GM12878 (cell line): Measurements from ENCODE around the gene PCDHA4. TPM values are rescaled to one million over a fixed set of nuclear protein-coding genes. Genes with fewer than 3 reads are reported as not detected.

Experiments
- ATAC-seq: fragments of 200-7000 bp; cut with Tn5 transposase; 3 replicates; pipeline ENCODE4 v1.9.1; 2020; ENCODE audit warnings: mild to moderate bottlenecking, moderate library complexity
- BruUV-seq: library from RNA; stranded (reverse); fragments of 400-500 nt; replicated peaks from 2 replicates; lab custom pipeline; 2021; lab: Mats Ljungman, UMichigan
- CTCF ChIA-PET: fragments of 300-600 bp; sonication (Branson Sonifier 250); formaldehyde crosslinking; extraction: SDS; loops from one replicate; lab custom pipeline; 2021; ENCODE audit warnings: inconsistent platforms; lab: Yijun Ruan, JAX
- POLR2A ChIA-PET: fragments of 350-600 bp; formaldehyde crosslinking; extraction: SDS; loops from one replicate; lab custom pipeline; 2021; ENCODE audit warnings: inconsistent platforms; lab: Charles Lee
- RAD21 ChIA-PET: fragments of 300-600 bp; sonication (Branson Sonifier 250); formaldehyde crosslinking; loops from one replicate; lab custom pipeline; 2023; ENCODE audit warnings: antibody characterized with exemption; ENCODE audit not compliant: unreplicated experiment; lab: Charles Lee
- SMC1A ChIA-PET: fragments of 300-600 bp; sonication (Branson Sonifier 250); formaldehyde crosslinking; loops from one replicate; lab custom pipeline; 2023; ENCODE audit not compliant: unreplicated experiment, uncharacterized antibody; lab: Charles Lee
- DNase-seq: peaks from one replicate; pipeline ENCODE4 v3.0.0-alpha.2; 2011; ENCODE audit warnings: low read depth, low spot score
- FAIRE-seq: peaks from 3 replicates; lab custom pipeline; 2011; peaks lifted over from hg19 to GRCh38; lab: Jason Lieb, UNC
- H2AFZ ChIP-seq: 2 replicates; pipeline ENCODE4 v1.6.0; 2011; ENCODE audit warnings: low read depth, low read length, control low read depth; ENCODE audit not compliant: control insufficient read depth
- H3K27ac ChIP-seq: 2 replicates; pipeline ENCODE4 v1.5.1; 2011; ENCODE audit warnings: control low read depth; ENCODE audit not compliant: control insufficient read depth, insufficient read depth
- H3K27me3 ChIP-seq, 2 experiments: replicated peaks in 1 of 2; 2 replicates each; pipeline versions ENCODE4 v1.6.0 to v1.6.1; 2011; ENCODE audit warnings: low read length in 1 of 2; ENCODE audit not compliant: control insufficient read depth in 2 of 2, insufficient read depth in 2 of 2
- H3K36me3 ChIP-seq, 2 experiments: 2 replicates each; pipeline ENCODE4 v1.5.1; 2011; ENCODE audit warnings: low read length in 1 of 2; ENCODE audit not compliant: control insufficient read depth in 2 of 2, insufficient read depth in 2 of 2
- H3K4me1 ChIP-seq: 2 replicates; pipeline ENCODE4 v1.6.1; 2011; ENCODE audit warnings: mild to moderate bottlenecking, low read length, moderate library complexity, mixed read lengths; ENCODE audit not compliant: control insufficient read depth, insufficient read depth
- H3K4me2 ChIP-seq: 2 replicates; pipeline ENCODE4 v1.6.0; 2011; ENCODE audit warnings: control low read depth; ENCODE audit not compliant: control insufficient read depth, insufficient read depth
- H3K4me3 ChIP-seq: fragments of 200-600 bp; sonication (generic); 2 replicates; pipeline ENCODE4 v1.5.1; 2016
- H3K79me2 ChIP-seq: 2 replicates; pipeline ENCODE4 v1.6.0; 2011; ENCODE audit warnings: low read length; ENCODE audit not compliant: control insufficient read depth, insufficient read depth
- H3K9ac ChIP-seq: 2 replicates; pipeline ENCODE4 v1.8.0; 2011; ENCODE audit warnings: low read length, control low read depth, mixed read lengths; ENCODE audit not compliant: control insufficient read depth, insufficient read depth
- H3K9me3 ChIP-seq: replicated peaks from 3 replicates; pipeline ENCODE4 v1.5.1; 2011; ENCODE audit warnings: mild to moderate bottlenecking, low read length; ENCODE audit not compliant: control insufficient read depth, insufficient read depth
- H4K20me1 ChIP-seq: 2 replicates; pipeline ENCODE4 v1.6.0; 2011; ENCODE audit not compliant: control insufficient read depth, insufficient read depth
- BCL11A ChIP-seq: IDR thresholded peaks from 2 replicates; pipeline ENCODE4 v1.6.1; 2011; ENCODE audit warnings: low read depth, low read length
- CBFB ChIP-seq: IDR thresholded peaks from 2 replicates; pipeline ENCODE4 v1.6.1; 2016; ENCODE audit warnings: antibody characterized with exemption, low read depth
- FOS ChIP-seq: IDR thresholded peaks from 3 replicates; pipeline ENCODE4 v1.6.1; 2011; ENCODE audit warnings: borderline replicate concordance; ENCODE audit not compliant: insufficient read length; ENCODE audit errors: extremely low read depth
- HDAC6 ChIP-seq: fragments of 200-600 bp; sonication (generic); IDR thresholded peaks from one replicate; pipeline ENCODE4 v1.8.0; 2017; ENCODE audit warnings: antibody characterized with exemption; ENCODE audit not compliant: unreplicated experiment
- RFX5 ChIP-seq: IDR thresholded peaks from 2 replicates; pipeline ENCODE4 v1.6.1; 2011; ENCODE audit warnings: low read depth, low read length, improper control_type of control experiment
- SUPT20H ChIP-seq: IDR thresholded peaks from 2 replicates; pipeline ENCODE4 v1.6.1; 2011; ENCODE audit warnings: low read depth, mild to moderate bottlenecking, low read length, moderate library complexity, borderline replicate concordance; ENCODE audit not compliant: control insufficient read depth
- YBX1 ChIP-seq: fragments of 450-650 bp; IDR thresholded peaks from 2 replicates; pipeline ENCODE4 v1.6.1; 2016; ENCODE audit warnings: antibody characterized with exemption
- ZNF24 ChIP-seq: fragments of 450-650 bp; IDR thresholded peaks from 2 replicates; pipeline ENCODE4 v1.6.1; 2017; ENCODE audit warnings: antibody characterized with exemption, mild to moderate bottlenecking
- WGBS: methylation state at CpG from one replicate; pipeline ENCODE4 v1.1.6; 2016; ENCODE audit warnings: low lambda C conversion rate; ENCODE audit not compliant: insufficient replicate concordance, insufficient coverage; ENCODE audit errors: missing lambda C conversion rate; 5-methylcytosine and 5-hydroxymethylcytosine counted together
- in situ Hi-C: fragments of 300-500 bp; cut with MboI; formaldehyde crosslinking; loops from 9 replicates; pipeline ENCODE4 v1.14.3; 2018; ENCODE audit warnings: mixed read lengths
- intact Hi-C: fragments of 100-400 bp; cut with micrococcal nuclease; formaldehyde crosslinking; loops from one replicate; pipeline ENCODE4 v1.14.2; 2022; ENCODE audit not compliant: unreplicated experiment
- polyA plus RNA-seq, 11 experiments: library from polyadenylated mRNA; depleted of rRNA in 4 of 11; unstranded in 6 of 11; stranded (reverse) in 5 of 11; fragments of >200 nt; fragmentation: Nextera tagmentation in 4 of 11; fragmentation: Illumina TruSeq in 1 of 11; extraction: Ambion mirVana in 4 of 11; extraction: Trizol in 1 of 11; gene quantifications; 1 replicate in 1 of 11; 2 replicates in 10 of 11; pipeline versions ENCODE4 v1.2.1 to v1.2.3, GENCODE V29; 2011 to 2016; ENCODE audit warnings: inconsistent platforms in 2 of 11, missing spikeins in 2 of 11, low read depth in 1 of 11
- total RNA-seq, 4 experiments: library from RNA; depleted of rRNA in 3 of 4; stranded (reverse); fragments of >200 nt in 3 of 4; fragmentation: Illumina TruSeq in 1 of 4; extraction: Trizol in 1 of 4; gene quantifications; 2 replicates each; pipeline versions ENCODE4 v1.2.1 to v1.2.3, GENCODE V29; 2013 to 2021
- TF ChIP-seq, protein P1 (sequence below): IDR thresholded peaks from 2 replicates; pipeline ENCODE4 v1.6.1; 2011; ENCODE audit warnings: borderline replicate concordance, low read depth, mild to moderate bottlenecking, moderate library complexity, low read length; ENCODE audit not compliant: insufficient read depth, poor library complexity, severe bottlenecking
- TF ChIP-seq, protein P2 (sequence below): fragments of 450-650 bp; IDR thresholded peaks from 2 replicates; pipeline ENCODE4 v1.6.1; 2016; ENCODE audit warnings: mild to moderate bottlenecking
- TF ChIP-seq, protein P3 (sequence below): fragments of 450-650 bp; formaldehyde crosslinking; IDR thresholded peaks from 2 replicates; pipeline ENCODE4 v1.4.0; 2022; ENCODE audit warnings: mild to moderate bottlenecking, moderate library complexity

The PCDHA4 gene
- total and polyA plus RNA-seq, 10 of the 15 experiments (the other 5 are each of a cell fraction or from before 2014, with no cell fraction given) = not detected

DNA sequence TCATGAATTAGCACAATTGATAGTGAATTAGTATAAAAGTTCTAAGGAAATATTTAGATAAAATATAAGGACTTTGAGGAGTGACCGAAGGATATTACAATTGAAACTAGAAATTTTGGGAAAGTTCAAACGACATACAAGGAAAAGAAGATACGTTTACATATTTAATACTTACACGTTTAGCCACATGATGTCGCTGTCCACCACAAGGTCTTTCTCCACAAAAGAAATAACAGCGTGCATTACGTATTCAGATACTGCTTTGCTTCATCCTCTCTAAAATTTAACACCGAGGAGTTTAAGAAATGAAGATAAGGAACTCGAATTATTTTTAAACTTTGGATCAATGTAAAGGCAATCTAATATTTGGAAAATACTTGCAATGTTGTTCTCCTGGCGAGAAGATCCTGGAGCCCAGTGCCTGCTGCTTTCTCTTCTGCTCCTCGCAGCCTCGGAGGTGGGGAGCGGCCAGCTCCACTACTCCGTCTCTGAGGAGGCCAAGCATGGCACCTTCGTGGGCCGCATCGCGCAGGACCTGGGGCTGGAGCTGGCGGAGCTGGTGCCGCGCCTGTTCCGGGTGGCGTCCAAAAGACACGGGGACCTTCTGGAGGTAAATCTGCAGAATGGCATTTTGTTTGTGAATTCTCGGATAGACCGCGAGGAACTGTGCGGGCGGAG, 5.9 kb upstream of the PCDHA4 start, which contains the start of gene PCDHA3:
TSS of gene PCDHA3 (plus strand) at position 242 of the 678 bp plus-strand sequence.
- SMC1A ChIA-PET = no interaction called here
- ATAC-seq (no peak), FAIRE-seq (no peak), DNase-seq (no peak)
- Histone ChIP-seq H3K4me1 (no peaks in the 10 kb centered on the region), H3K27ac (no peak within 1 kb of the TSS), H3K36me3 (no peaks in the 10 kb centered on the region), H3K4me2 (no peak within 1 kb of the TSS), H3K27me3 (no peaks in the 10 kb centered on the region), H4K20me1 (no peaks in the 10 kb centered on the region), H3K79me2 (no peaks in the 10 kb centered on the region), H3K4me3 (no peak within 1 kb of the TSS), H3K9ac (no peak within 1 kb of the TSS), H2AFZ (no peak within 1 kb of the TSS), H3K9me3 (peaks cover 1% of the 10 kb centered on the region; the same call in 2 of the 3 replicates)
- RAD21 ChIA-PET = no interaction called here
- TF ChIP-seq BCL11A (no peak), FOS (no peak), HDAC6 (no peak)
- TF ChIP-seq, protein P1, sequence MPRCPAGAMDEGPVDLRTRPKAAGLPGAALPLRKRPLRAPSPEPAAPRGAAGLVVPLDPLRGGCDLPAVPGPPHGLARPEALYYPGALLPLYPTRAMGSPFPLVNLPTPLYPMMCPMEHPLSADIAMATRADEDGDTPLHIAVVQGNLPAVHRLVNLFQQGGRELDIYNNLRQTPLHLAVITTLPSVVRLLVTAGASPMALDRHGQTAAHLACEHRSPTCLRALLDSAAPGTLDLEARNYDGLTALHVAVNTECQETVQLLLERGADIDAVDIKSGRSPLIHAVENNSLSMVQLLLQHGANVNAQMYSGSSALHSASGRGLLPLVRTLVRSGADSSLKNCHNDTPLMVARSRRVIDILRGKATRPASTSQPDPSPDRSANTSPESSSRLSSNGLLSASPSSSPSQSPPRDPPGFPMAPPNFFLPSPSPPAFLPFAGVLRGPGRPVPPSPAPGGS = no peak
- intact Hi-C loops = no loop called here
- no TSS peak for BruUV-seq
- POLR2A ChIA-PET = no interaction called here
- CTCF ChIA-PET = no interaction called here
- in situ Hi-C loops = loop anchor here (25.0 kb wide), 1 partner anchor 761 kb away; no protein-coding TSS in a partner anchor
- WGBS = 66% methylated on average over 29 of the region's 29 CpGs

DNA sequence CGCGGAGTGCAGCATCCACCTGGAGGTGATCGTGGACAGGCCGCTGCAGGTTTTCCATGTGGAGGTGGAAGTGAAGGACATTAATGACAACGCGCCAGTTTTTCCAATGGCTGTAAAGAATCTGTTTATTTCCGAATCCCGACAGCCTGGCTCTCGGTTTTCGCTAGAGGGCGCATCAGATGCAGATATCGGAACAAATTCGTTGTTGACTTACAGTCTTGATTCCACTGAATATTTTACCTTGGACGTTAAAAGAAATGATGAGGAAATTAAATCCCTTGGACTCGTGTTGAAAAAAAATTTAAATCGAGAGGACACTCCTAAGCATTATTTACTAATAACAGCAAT, 5.4 kb upstream of the PCDHA4 start:
- 26% methylated on average over 16 of the region's 16 CpGs for WGBS
- in situ Hi-C loops = loop anchor here (25.0 kb wide), 1 partner anchor 761 kb away; no protein-coding TSS in a partner anchor
- H3K4me1 ChIP-seq = no peaks in the 10 kb centered on the region
- intact Hi-C loops = no loop called here
- no peak for FAIRE-seq
- no peaks in the 10 kb centered on the region for H3K79me2 ChIP-seq
- ATAC-seq = no peak
- H2AFZ ChIP-seq = no peak overlapping the region
- no peak overlapping the region for H3K27ac ChIP-seq
- H3K9me3 ChIP-seq = peaks cover 1% of the 10 kb centered on the region; the same call in 2 of the 3 replicates
- H3K4me2 ChIP-seq = no peak overlapping the region
- ChIA-PET CTCF (no interaction called here), SMC1A (no interaction called here), RAD21 (no interaction called here), POLR2A (no interaction called here)
- H4K20me1 ChIP-seq = no peaks in the 10 kb centered on the region
- H3K36me3 ChIP-seq = no peaks in the 10 kb centered on the region
- H3K27me3 ChIP-seq = no peaks in the 10 kb centered on the region
- H3K4me3 ChIP-seq = no peak overlapping the region
- H3K9ac ChIP-seq = no peak overlapping the region
- no TSS peak for BruUV-seq
- DNase-seq = no peak
- TF ChIP-seq, protein P2, sequence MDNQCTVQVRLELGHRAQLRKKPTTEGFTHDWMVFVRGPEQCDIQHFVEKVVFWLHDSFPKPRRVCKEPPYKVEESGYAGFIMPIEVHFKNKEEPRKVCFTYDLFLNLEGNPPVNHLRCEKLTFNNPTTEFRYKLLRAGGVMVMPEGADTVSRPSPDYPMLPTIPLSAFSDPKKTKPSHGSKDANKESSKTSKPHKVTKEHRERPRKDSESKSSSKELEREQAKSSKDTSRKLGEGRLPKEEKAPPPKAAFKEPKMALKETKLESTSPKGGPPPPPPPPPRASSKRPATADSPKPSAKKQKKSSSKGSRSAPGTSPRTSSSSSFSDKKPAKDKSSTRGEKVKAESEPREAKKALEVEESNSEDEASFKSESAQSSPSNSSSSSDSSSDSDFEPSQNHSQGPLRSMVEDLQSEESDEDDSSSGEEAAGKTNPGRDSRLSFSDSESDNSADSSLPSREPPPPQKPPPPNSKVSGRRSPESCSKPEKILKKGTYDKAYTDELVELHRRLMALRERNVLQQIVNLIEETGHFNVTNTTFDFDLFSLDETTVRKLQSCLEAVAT = no peak
- TF ChIP-seq, protein P3, sequence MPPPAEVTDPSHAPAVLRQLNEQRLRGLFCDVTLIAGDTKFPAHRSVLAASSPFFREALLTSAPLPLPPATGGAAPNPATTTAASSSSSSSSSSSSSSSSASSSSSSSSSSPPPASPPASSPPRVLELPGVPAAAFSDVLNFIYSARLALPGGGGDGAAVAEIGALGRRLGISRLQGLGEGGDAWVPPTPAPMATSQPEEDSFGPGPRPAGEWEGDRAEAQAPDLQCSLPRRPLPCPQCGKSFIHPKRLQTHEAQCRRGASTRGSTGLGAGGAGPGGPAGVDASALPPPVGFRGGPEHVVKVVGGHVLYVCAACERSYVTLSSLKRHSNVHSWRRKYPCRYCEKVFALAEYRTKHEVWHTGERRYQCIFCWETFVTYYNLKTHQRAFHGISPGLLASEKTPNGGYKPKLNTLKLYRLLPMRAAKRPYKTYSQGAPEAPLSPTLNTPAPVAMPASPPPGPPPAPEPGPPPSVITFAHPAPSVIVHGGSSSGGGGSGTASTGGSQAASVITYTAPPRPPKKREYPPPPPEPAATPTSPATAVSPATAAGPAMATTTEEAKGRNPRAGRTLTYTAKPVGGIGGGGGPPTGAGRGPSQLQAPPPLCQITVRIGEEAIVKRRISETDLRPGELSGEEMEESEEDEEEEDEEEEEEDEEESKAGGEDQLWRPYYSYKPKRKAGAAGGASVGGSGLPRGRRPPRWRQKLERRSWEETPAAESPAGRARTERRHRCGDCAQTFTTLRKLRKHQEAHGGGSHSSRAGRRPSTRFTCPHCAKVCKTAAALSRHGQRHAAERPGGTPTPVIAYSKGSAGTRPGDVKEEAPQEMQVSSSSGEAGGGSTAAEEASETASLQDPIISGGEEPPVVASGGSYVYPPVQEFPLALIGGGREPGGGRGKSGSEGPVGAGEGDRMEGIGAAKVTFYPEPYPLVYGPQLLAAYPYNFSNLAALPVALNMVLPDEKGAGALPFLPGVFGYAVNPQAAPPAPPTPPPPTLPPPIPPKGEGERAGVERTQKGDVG (CRISPR knock-in tag) = no peak
- no peak for TF ChIP-seq YBX1
- no peak for TF ChIP-seq HDAC6
- TF ChIP-seq SUPT20H = no peak
- TF ChIP-seq ZNF24 = no peak
- no peak for TF ChIP-seq RFX5
- no peak for TF ChIP-seq CBFB
